HG02763 (cell line): ENCODE data around the gene ACSL6.
"Not testable (repeated sequence)": the region's sequence is repeated elsewhere in the genome, so short reads cannot be mapped to it uniquely, and the experiment has no call there.

ENCODE experiments used
- ATAC-seq: cut with Tn5 transposase; IDR thresholded peaks from one replicate; pipeline ENCODE4 v1.9.1; 2021; ENCODE audit warnings: mild to moderate bottlenecking, moderate library complexity; ENCODE audit not compliant: unreplicated experiment

Gene ACSL6

DNA sequence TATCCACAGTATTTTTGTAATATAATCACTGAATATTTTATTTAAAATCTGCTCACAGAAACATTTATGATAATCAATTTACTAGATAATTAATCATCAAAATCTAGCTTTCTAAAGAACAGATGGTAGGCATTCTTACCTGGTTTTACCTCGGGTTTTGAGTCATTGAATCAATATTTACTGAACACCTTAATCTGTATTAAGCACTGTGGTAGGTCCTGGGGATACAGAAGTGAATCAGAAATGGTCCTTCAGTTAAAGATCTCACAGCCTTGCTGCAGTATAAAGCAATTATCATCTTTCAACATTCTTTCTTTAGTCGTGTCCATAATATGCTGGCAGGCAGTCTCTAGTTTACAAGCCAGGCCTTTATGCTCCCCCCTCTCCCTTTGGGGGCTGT is 64.0 kb downstream of the ACSL6 start:
- ATAC-seq = no peak

DNA sequence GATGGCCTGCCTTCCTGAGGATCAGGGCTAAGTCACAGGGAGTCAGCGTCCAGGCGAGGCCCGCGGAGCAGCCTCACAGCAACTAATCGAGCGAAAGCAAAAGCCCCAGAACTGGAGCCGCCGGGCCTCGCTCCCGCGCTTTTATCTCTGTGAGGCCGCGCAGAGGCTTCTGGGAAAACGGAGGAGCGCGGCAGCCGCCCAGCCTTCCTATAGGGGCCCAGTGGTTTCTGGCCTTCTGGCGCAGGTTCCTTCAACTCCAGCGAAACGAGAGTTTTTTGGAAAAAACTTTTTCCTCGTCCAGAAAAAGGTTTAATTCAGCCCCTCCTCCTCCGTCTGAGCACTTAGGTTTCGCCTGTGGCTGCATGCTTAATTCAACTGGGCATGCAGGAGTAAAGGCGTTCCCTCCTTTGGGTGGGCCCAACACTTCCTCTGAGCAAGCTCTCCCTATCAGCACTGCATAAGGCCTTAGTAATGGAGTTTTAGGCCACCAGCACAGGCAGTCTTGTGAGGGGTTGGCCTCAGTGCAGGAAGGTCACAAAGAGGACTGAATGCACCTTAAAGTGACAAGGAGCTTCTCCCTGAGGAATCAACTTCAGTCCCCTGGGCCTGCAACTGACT is 65.8 kb downstream of the ACSL6 start, which contains the start of gene MEIKIN:
MEIKIN (minus strand) TSS at position 113 of the 618 bp plus-strand sequence. CDS start 158 bp downstream, outside the sequence.
- ATAC-seq = no peak

DNA sequence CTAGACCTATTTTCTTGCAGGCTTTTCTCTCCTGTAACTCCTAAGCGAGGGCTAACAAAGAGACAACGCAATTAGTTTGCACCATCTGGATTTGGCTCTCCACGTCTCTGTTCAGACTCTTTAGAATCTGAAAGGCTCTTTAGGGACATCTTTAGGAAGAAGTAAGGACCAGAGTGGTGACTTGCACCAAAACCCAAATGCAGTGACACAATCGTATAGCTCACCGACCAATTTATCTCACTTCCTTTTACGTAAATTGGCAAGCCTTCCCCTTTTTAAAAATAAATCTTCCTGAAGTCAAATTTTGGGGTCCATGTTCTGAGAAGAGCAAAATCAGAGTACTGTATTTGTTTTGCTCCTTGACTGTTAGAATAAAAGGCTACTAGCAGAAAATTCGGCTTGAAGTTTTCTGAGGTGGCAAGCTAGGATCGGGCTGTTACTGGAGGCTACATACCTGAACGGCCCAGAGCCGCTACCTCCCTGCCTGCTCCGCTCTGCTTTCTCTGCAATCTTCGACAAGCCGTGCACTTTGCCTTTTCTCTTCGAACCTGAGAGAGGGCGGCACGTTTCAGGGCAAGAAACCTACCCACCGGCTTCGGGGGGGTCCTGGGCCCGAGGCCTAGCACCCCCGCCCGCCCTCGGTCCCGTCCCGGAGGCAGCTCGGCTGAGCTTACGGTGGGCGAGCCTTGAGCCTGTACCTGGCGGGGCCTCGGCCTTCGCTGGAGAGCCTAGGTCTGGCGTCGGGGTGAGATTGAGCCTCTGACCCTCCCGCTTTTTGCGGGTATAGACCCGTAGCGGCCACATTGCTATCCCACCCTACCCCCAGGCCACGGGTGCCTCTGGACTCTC is 66.5 kb downstream of the ACSL6 start:
- no peak for ATAC-seq

DNA sequence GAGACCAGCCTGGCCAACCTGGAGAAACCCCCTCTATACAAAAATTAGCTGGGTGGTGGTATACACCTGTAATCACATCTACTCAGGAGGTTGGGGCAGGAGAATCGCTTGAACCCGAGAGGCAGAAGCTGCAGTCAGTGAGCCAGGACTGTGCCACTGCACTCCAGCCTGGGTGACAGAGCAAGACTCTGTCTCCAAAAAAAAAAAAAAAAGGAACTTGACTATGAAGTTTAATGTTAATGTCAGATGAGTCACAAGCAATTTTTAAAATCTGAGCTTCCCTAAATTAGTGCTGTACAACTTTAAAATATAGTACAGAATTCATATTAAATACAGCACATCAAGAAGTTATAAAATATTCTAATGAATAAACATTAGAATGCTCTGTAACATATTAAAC is 67.5 kb downstream of the ACSL6 start:
- no peak for ATAC-seq

DNA sequence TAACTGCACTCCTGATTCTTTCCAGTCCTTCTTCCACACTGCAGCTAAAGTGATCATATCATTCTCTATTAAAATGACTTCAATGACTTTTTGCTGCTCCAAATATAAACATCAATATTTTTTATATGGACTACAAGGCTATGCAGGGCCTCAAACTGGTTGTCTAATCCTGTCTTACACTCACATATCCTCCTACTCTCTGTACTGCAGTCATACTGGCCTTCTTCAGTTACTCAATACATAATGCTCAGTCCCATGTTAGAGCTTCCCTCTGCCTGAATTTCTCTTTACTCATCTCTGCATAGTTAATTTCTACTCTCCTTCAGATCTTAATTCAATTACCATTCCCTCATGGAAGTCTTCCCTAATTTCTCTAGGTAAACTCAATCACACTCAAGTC is 69.4 kb downstream of the ACSL6 start:
- no peak for ATAC-seq

DNA sequence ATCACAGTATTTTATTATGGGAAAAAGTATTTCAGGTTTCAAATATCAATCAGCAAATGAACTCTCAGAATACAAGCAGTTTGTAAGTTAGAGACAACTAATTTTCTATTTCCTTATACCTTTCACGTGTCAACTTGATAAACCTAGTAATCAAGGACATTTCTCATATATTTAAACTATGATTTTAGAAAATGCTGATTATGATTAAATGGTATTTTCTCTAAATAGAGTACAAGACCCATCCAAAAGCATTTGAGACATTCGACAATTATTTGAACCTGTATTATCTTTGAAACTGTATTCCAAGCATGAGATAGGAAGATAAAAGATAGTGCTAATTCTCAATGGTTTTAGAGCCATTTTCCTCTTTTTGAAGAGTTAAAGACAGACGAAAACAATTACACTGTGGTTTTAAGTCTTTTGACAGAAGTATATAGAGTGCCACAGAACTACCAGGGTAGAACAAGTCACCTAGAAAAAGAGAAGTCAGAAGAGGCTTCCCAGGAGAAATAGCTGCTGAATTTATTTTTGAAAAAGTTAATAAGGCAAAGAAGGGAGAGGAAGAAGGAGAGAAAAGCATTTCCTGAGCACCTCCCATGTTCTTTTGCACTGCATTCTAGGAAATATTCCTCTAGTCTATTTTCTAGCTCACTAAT is 71.6 kb downstream of the ACSL6 start:
- ATAC-seq = no peak

DNA sequence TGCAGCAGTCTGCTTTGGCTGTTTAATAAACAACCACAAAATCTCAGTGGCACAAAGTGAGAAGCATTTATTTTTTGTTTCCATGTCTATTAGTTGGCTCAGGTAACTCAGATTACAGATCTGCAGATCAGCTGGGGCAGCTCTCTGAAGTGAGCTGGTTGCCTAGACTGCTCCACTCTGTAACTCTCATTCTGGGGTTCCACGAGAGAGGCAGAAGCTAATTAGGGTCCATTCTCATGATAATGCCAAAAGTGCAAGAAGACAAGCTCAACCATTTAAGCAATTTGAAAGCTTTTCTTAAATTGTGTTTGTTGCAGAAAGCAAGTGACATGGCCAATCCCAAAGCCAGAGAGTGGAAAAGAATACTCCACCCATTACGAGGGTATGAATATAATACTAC is 79.2 kb downstream of the ACSL6 start:
- no peak for ATAC-seq

DNA sequence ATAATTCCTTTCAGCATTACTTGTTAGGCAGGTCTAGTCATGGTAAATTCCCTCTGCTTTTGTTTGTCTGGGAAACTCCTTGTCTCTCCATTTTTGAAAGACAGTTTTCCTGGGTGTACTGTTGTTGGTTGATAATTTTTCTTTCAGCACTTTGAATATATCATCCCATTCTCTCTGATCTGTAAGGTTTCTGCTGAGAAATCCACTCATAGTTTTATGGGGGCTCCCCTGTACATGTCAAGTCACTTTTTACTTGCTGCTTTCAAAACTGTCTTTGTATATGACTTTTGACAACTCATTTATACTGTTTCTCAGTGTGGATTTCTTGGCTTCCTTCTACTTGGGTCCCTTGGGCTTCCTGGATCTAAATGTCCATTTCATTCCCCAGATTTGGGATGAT is 82.5 kb downstream of the ACSL6 start:
- ATAC-seq = no peak

DNA sequence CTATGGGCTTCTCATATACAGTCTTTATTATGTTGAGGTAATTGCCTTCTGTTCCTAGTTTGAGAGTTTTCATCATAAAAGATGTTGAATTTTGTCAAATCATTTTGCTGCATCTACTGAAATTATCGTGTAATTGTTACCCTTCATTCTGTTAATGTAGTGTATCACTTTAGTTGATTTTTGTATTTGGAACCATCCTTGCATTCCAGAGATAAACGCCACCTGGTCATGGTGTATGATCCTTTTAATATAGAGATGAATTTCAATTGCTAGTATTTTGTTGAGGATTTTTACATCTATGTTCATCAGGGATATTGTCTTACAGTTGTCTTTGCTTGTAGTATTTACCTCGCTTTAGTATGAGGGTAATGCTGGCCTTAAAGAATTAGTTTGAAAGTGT is 85.3 kb downstream of the ACSL6 start:
- ATAC-seq = no peak

DNA sequence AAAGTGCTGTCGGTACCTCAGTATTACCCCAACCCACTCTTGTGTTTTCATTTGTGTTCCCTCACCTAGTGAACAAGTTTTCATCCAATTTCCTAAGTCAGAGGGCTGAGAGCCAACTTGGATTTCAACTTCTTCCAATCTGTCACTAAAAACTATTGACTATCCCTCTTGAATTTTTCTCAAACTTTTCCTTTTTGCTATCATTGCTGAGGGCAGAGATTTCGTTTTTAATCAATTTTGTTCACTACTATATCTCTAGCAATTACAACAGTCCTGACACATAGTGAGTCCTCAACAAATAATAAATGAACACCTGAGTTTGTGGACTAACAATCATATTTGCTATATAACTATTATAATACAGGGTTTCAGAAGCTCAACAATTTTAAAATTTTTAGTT is 95.0 kb downstream of the ACSL6 start:
- no peak for ATAC-seq

DNA sequence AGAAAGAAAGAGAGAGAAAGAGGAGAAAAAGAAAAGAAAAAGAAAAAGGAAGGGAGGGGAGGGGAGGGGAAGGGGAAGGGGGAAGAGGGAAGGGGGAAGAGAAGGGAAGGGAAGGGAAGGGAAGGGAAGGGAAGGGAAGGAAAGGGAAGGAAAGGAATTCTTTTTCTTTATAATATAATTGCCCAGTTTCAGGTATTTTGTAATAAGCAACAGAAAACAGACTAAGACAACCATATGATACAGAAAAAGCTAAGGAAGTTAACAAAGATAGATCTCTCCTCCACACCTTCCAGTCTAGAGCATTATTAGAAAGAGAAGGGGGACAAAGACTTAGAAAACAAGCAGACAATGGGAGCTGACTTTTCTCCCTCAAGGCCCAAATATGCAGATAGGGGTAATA is 97.0 kb downstream of the ACSL6 start:
- no peak for ATAC-seq

DNA sequence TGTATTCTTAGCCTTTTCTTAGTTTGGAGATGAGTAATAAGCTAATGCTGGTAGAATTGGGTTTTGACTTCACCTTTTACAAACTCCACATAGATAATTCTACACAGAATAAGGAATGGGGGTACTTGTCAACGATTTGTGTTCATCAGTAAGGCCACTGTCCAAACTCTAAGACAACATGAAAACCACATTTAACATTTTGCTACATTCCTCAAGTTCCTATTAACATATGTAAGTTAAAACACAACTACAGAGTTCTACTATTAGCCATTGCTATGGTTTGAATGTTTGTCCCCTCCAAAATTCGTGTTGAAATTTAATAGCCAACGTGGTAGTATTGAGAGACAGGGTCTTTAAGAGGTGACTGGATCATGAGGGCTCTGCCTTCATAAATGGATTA is 97.9 kb downstream of the ACSL6 start:
- no peak for ATAC-seq

DNA sequence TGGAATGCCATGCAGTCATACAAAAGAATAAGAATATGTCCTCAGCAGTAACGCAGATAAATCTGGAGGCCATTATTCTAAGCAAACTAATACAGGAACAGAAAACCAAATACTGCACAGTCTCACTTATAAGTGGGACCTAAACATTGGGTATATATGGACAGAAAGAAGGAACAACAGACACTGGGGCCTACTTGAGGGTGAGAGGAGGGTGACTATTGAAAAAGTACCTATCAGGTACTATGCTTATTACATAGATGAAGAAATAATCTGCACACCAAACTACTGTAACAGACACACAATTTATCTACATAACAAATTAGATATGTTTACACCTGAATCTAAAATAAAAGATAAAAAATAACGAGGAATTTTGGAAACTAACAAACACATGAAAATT is 104.8 kb downstream of the ACSL6 start:
- ATAC-seq = no peak

DNA sequence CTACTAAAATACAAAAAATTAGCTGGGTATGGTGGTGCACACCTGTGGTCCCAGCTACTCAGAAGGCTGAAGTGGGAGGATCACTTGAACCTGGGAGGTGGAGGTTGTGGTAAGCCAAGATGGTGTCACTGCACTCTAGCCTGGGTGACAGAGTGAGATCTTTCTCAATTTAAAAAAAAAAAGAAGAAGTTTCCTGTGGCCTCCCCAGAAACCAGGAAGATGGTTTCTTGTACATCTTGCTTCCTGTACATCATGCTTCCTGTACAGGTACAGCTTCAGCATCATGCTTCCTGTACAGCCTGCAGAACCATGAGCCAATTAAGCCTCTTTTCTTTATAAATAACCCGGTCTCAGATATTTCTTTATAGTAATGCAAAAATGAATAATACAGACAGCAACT is 109.2 kb downstream of the ACSL6 start:
- not testable (repeated sequence) for ATAC-seq
